Endothelial cell (in vitro differentiated cells): ENCODE measurements around the gene SLC39A7. TPM values are rescaled to one million over a fixed set of nuclear protein-coding genes. Genes with fewer than 3 reads are reported as not detected.

Source experiments
- DNase-seq: peaks from one replicate; pipeline ENCODE4 v3.0.0; 2021; ENCODE audit warnings: low spot score
- H3K27ac Mint-ChIP-seq: one replicate; pipeline ENCODE4 v1.8.0; 2021; ENCODE audit warnings: mixed read lengths, inconsistent platforms; ENCODE audit not compliant: unreplicated experiment
- H3K27me3 Mint-ChIP-seq: one replicate; pipeline ENCODE4 v1.8.0; 2021; ENCODE audit warnings: mild to moderate bottlenecking, moderate library complexity, mixed read lengths, inconsistent platforms; ENCODE audit not compliant: unreplicated experiment
- H3K36me3 Mint-ChIP-seq: one replicate; pipeline ENCODE4 v1.8.0; 2021; ENCODE audit warnings: mild to moderate bottlenecking, low read depth, mixed read lengths, inconsistent platforms; ENCODE audit not compliant: unreplicated experiment
- H3K4me1 Mint-ChIP-seq: one replicate; pipeline ENCODE4 v1.8.0; 2021; ENCODE audit warnings: mild to moderate bottlenecking, mixed read lengths, inconsistent platforms; ENCODE audit not compliant: unreplicated experiment
- H3K4me3 Mint-ChIP-seq: one replicate; pipeline ENCODE4 v1.8.0; 2021; ENCODE audit warnings: mild to moderate bottlenecking, mixed read lengths, inconsistent platforms; ENCODE audit not compliant: unreplicated experiment
- H3K9me3 Mint-ChIP-seq: one replicate; pipeline ENCODE4 v1.8.0; 2021; ENCODE audit warnings: mixed read lengths, inconsistent platforms; ENCODE audit not compliant: unreplicated experiment
- CTCF ChIP-seq: fragments of 200-600 bp; sonication (generic); IDR thresholded peaks from one replicate; pipeline ENCODE4 v1.5.0; 2021; ENCODE audit warnings: antibody characterized with exemption; ENCODE audit not compliant: unreplicated experiment
- total RNA-seq: library from RNA; stranded (reverse); fragmentation: NEBNext Ultra II Directional; extraction: Animal tissue kit (Norgen Biotek cat#: 25700); gene quantifications from one replicate; pipeline ENCODE4 v1.2.1, GENCODE V29; 2021; ENCODE audit not compliant: unreplicated experiment

SLC39A7 gene
- total RNA-seq, 1 donor from 2014 or later = 108 TPM

GRCh38 chr6:33248643-33248931 lies 47.9 kb downstream of the SLC39A7 start:
- Mint-ChIP-seq H3K4me3 (peak overlapping the region; percentile 86), H3K27me3 (peaks cover 4% of the 10 kb centered on the region), H3K4me1 (peaks cover 24% of the 10 kb centered on the region), H3K9me3 (no peaks in the 10 kb centered on the region), H3K27ac (peak overlapping the region; percentile 57), H3K36me3 (peaks cover 13% of the 10 kb centered on the region)
- TF ChIP-seq CTCF = no peak
- DNase-seq = no peak

GRCh38 chr6:33248932-33249731 lies 48.5 kb downstream of the SLC39A7 start:
- H3K9me3 Mint-ChIP-seq = no peaks in the 10 kb centered on the region
- peak; percentile 91 for DNase-seq
- H3K36me3 Mint-ChIP-seq = peaks cover 13% of the 10 kb centered on the region
- H3K27ac Mint-ChIP-seq = peak overlapping the region; percentile 79
- H3K4me1 Mint-ChIP-seq = peaks cover 24% of the 10 kb centered on the region
- peaks cover 4% of the 10 kb centered on the region for H3K27me3 Mint-ChIP-seq
- TF ChIP-seq CTCF = no peak
- H3K4me3 Mint-ChIP-seq = peak overlapping the region; percentile 86

- peaks cover 13% of the 10 kb centered on the region for H3K36me3 Mint-ChIP-seq
- no peak for TF ChIP-seq CTCF
- H3K27me3 Mint-ChIP-seq = peaks cover 4% of the 10 kb centered on the region
- H3K9me3 Mint-ChIP-seq = no peaks in the 10 kb centered on the region
- peaks cover 24% of the 10 kb centered on the region for H3K4me1 Mint-ChIP-seq
- peak overlapping the region; percentile 79 for H3K27ac Mint-ChIP-seq
- H3K4me3 Mint-ChIP-seq = peak overlapping the region; percentile 86
- DNase-seq = peak; percentile 9
These were observed 49.3 kb downstream of the SLC39A7 start for GRCh38 chr6:33249732-33250630.

GRCh38 chr6:33250731-33251130 lies 50.1 kb downstream of the SLC39A7 start:
- no peak for TF ChIP-seq CTCF
- DNase-seq = no peak
- Mint-ChIP-seq H3K27me3 (peaks cover 4% of the 10 kb centered on the region), H3K9me3 (no peaks in the 10 kb centered on the region), H3K36me3 (peaks cover 13% of the 10 kb centered on the region), H3K4me3 (peak overlapping the region; percentile 86), H3K27ac (peak overlapping the region; percentile 79), H3K4me1 (peaks cover 24% of the 10 kb centered on the region)
